Endothelial cell (in vitro differentiated cells): Measurements from ENCODE around the gene CTXND1. TPM values are rescaled to one million over a fixed set of nuclear protein-coding genes. Genes with fewer than 3 reads are reported as not detected.

Source experiments
- DNase-seq: peaks from one replicate; pipeline ENCODE4 v3.0.0; 2021; ENCODE audit warnings: low spot score
- H3K27ac Mint-ChIP-seq: one replicate; pipeline ENCODE4 v1.8.0; 2021; ENCODE audit warnings: mixed read lengths, inconsistent platforms; ENCODE audit not compliant: unreplicated experiment
- H3K27me3 Mint-ChIP-seq: one replicate; pipeline ENCODE4 v1.8.0; 2021; ENCODE audit warnings: mild to moderate bottlenecking, moderate library complexity, mixed read lengths, inconsistent platforms; ENCODE audit not compliant: unreplicated experiment
- H3K36me3 Mint-ChIP-seq: one replicate; pipeline ENCODE4 v1.8.0; 2021; ENCODE audit warnings: mild to moderate bottlenecking, low read depth, mixed read lengths, inconsistent platforms; ENCODE audit not compliant: unreplicated experiment
- H3K4me1 Mint-ChIP-seq: one replicate; pipeline ENCODE4 v1.8.0; 2021; ENCODE audit warnings: mild to moderate bottlenecking, mixed read lengths, inconsistent platforms; ENCODE audit not compliant: unreplicated experiment
- H3K4me3 Mint-ChIP-seq: one replicate; pipeline ENCODE4 v1.8.0; 2021; ENCODE audit warnings: mild to moderate bottlenecking, mixed read lengths, inconsistent platforms; ENCODE audit not compliant: unreplicated experiment
- H3K9me3 Mint-ChIP-seq: one replicate; pipeline ENCODE4 v1.8.0; 2021; ENCODE audit warnings: mixed read lengths, inconsistent platforms; ENCODE audit not compliant: unreplicated experiment
- CTCF ChIP-seq: fragments of 200-600 bp; sonication (generic); IDR thresholded peaks from one replicate; pipeline ENCODE4 v1.5.0; 2021; ENCODE audit warnings: antibody characterized with exemption; ENCODE audit not compliant: unreplicated experiment
- total RNA-seq: library from RNA; stranded (reverse); fragmentation: NEBNext Ultra II Directional; extraction: Animal tissue kit (Norgen Biotek cat#: 25700); gene quantifications from one replicate; pipeline ENCODE4 v1.2.1, GENCODE V29; 2021; ENCODE audit not compliant: unreplicated experiment

Gene CTXND1
- total RNA-seq, 1 donor from 2014 or later: 0.03 TPM

- no peak overlapping the region for H3K4me3 Mint-ChIP-seq
- H3K4me1 Mint-ChIP-seq: peaks cover 4% of the 10 kb centered on the region
- H3K27me3 Mint-ChIP-seq: peaks cover 2% of the 10 kb centered on the region
- H3K9me3 Mint-ChIP-seq: no peaks in the 10 kb centered on the region
- H3K27ac Mint-ChIP-seq: no peak overlapping the region
- no peak for TF ChIP-seq CTCF
- H3K36me3 Mint-ChIP-seq: no peaks in the 10 kb centered on the region
- no peak for DNase-seq
These were observed 83.6 kb downstream of the CTXND1 start for GRCh38 chr15:80168421-80168820.

GRCh38 chr15:80167936-80168335 lies 84.1 kb downstream of the CTXND1 start:
- H3K36me3 Mint-ChIP-seq: peaks cover under 1% of the 10 kb centered on the region
- peaks cover 2% of the 10 kb centered on the region for H3K27me3 Mint-ChIP-seq
- H3K9me3 Mint-ChIP-seq: no peaks in the 10 kb centered on the region
- H3K27ac Mint-ChIP-seq: no peak overlapping the region
- peaks cover 4% of the 10 kb centered on the region for H3K4me1 Mint-ChIP-seq
- DNase-seq: no peak
- no peak overlapping the region for H3K4me3 Mint-ChIP-seq
- no peak for TF ChIP-seq CTCF

GRCh38 chr15:80163897-80164296 lies 88.1 kb downstream of the CTXND1 start:
- H3K9me3 Mint-ChIP-seq: no peaks in the 10 kb centered on the region
- H3K27me3 Mint-ChIP-seq: peaks cover 2% of the 10 kb centered on the region
- peaks cover 6% of the 10 kb centered on the region for H3K36me3 Mint-ChIP-seq
- peak overlapping the region; percentile 57 for H3K4me3 Mint-ChIP-seq
- peaks cover 14% of the 10 kb centered on the region for H3K4me1 Mint-ChIP-seq
- no peak for DNase-seq
- no peak for TF ChIP-seq CTCF
- no peak overlapping the region for H3K27ac Mint-ChIP-seq

GRCh38 chr15:80163217-80163616 lies 88.8 kb downstream of the CTXND1 start:
- no peaks in the 10 kb centered on the region for H3K9me3 Mint-ChIP-seq
- no peak overlapping the region for H3K4me3 Mint-ChIP-seq
- peaks cover 14% of the 10 kb centered on the region for H3K4me1 Mint-ChIP-seq
- H3K36me3 Mint-ChIP-seq: peaks cover 9% of the 10 kb centered on the region
- peaks cover 2% of the 10 kb centered on the region for H3K27me3 Mint-ChIP-seq
- no peak for DNase-seq
- no peak overlapping the region for H3K27ac Mint-ChIP-seq
- no peak for TF ChIP-seq CTCF

- no peak for DNase-seq
- TF ChIP-seq CTCF: no peak
- Mint-ChIP-seq H3K27ac (no peak overlapping the region), H3K4me1 (peaks cover 12% of the 10 kb centered on the region), H3K27me3 (peaks cover 2% of the 10 kb centered on the region), H3K36me3 (peaks cover 9% of the 10 kb centered on the region), H3K9me3 (no peaks in the 10 kb centered on the region), H3K4me3 (no peak overlapping the region)
These were observed 89.9 kb downstream of the CTXND1 start for GRCh38 chr15:80162059-80162554.
